Measurements from ENCODE around the gene TM4SF1. TPM values are rescaled to one million over a fixed set of nuclear protein-coding genes. Genes with fewer than 3 reads are reported as not detected.
"Not testable (repeated sequence)": the region's sequence is repeated elsewhere in the genome, so short reads cannot be mapped to it uniquely, and the experiment has no call there.

TM4SF1 gene
- polyA plus RNA-seq, 1 donor (not counting 4 experiments of a cell fraction or from before 2014, with no cell fraction given): 375 TPM

- Histone ChIP-seq H3K27ac (ENCODE audit: control insufficient read depth, insufficient read depth, low read length) (peak overlapping the region; percentile 21), H3K9me1 (ENCODE audit: control insufficient read depth, extremely low read depth, insufficient read depth, low read length) (no peaks in the 10 kb centered on the region), H3K9me3 (ENCODE audit: control insufficient read depth, low read depth, low read length) (no peaks in the 10 kb centered on the region), H3K36me3 (ENCODE audit: control insufficient read depth in 2 of 2, extremely low read depth in 1 of 2, insufficient read depth in 2 of 2, low read length in 2 of 2) (no peaks in the 10 kb centered on the region), H4K20me1 (ENCODE audit: control insufficient read depth, extremely low read depth, insufficient read depth, low read length) (no peaks in the 10 kb centered on the region), H3K27me3 (ENCODE audit: control insufficient read depth, extremely low read depth, insufficient read depth, low read length) (no peaks in the 10 kb centered on the region), H3K4me2 (ENCODE audit: control insufficient read depth, extremely low read depth, insufficient read depth, low read depth, low read length) (no peak overlapping the region), H3K4me1 (ENCODE audit: control insufficient read depth, extremely low read depth, insufficient read depth, low read length) (peaks cover 43% of the 10 kb centered on the region), H3K79me2 (ENCODE audit: control insufficient read depth, insufficient read depth, low read length) (peaks cover 10% of the 10 kb centered on the region), H3K9ac (ENCODE audit: control insufficient read depth, extremely low read depth, insufficient read depth, low read length) (no peak overlapping the region), H2AFZ (ENCODE audit: control insufficient read depth, low read length) (no peak overlapping the region), H3K4me3 (ENCODE audit: control insufficient read depth in 2 of 3, extremely low read depth in 1 of 3, insufficient read depth in 2 of 3, low read depth in 1 of 3, low read length in 3 of 3) (no peak overlapping the region)
- DNase-seq (ENCODE audit: low read depth, low spot score): no peak
- dilution Hi-C loops (cut with MboI; ENCODE audit: extremely low pct_ligation_motif_present, low sequenced_read_pairs): no loop called here
- TF ChIP-seq CTCF (optimal IDR thresholded peaks at IDR 0.05 in 1 of 3, IDR thresholded peaks at IDR 0.05 in 1 of 3, conservative IDR thresholded peaks at IDR 0.05 in 1 of 3; ENCODE audit: extremely low read depth in 1 of 3, insufficient read depth in 2 of 3, low read length in 3 of 3): no peak
- TF ChIP-seq EZH2 (IDR thresholded peaks at IDR 0.05; ENCODE audit: low read length): no peak
- no peak for FAIRE-seq
Observed at GRCh38 chr3:149381173-149382100, 4.0 kb upstream of the TM4SF1 start.

- H3K4me2 ChIP-seq (ENCODE audit: control insufficient read depth, extremely low read depth, insufficient read depth, low read depth, low read length); H3K27me3 ChIP-seq (ENCODE audit: control insufficient read depth, extremely low read depth, insufficient read depth, low read length); H3K4me3 ChIP-seq (ENCODE audit: control insufficient read depth in 2 of 3, extremely low read depth in 1 of 3, insufficient read depth in 2 of 3, low read depth in 1 of 3, low read length in 3 of 3); H3K9me1 ChIP-seq (ENCODE audit: control insufficient read depth, extremely low read depth, insufficient read depth, low read length); dilution Hi-C loops (cut with MboI; ENCODE audit: extremely low pct_ligation_motif_present, low sequenced_read_pairs); DNase-seq (ENCODE audit: low read depth, low spot score); H4K20me1 ChIP-seq (ENCODE audit: control insufficient read depth, extremely low read depth, insufficient read depth, low read length); H3K9ac ChIP-seq (ENCODE audit: control insufficient read depth, extremely low read depth, insufficient read depth, low read length); H3K9me3 ChIP-seq (ENCODE audit: control insufficient read depth, low read depth, low read length); FAIRE-seq; H2AFZ ChIP-seq (ENCODE audit: control insufficient read depth, low read length); H3K27ac ChIP-seq (ENCODE audit: control insufficient read depth, insufficient read depth, low read length); H3K36me3 ChIP-seq (ENCODE audit: control insufficient read depth in 2 of 2, extremely low read depth in 1 of 2, insufficient read depth in 2 of 2, low read length in 2 of 2): not testable (repeated sequence)
- Histone ChIP-seq H3K79me2 (ENCODE audit: control insufficient read depth, insufficient read depth, low read length) (peaks cover 20% of the 10 kb centered on the region), H3K4me1 (ENCODE audit: control insufficient read depth, extremely low read depth, insufficient read depth, low read length) (peaks cover 37% of the 10 kb centered on the region)
Observed at GRCh38 chr3:149380220-149380619, 2.8 kb upstream of the TM4SF1 start.

Data from keratinocyte (primary cell).